WI38 (cell line): Measurements from ENCODE around the gene NR1D2.
"Not testable (repeated sequence)": the region's sequence is repeated elsewhere in the genome, so short reads cannot be mapped to it uniquely, and the experiment has no call there.

Source experiments
- H3K4me3 ChIP-seq: 2 replicates; pipeline ENCODE4 v1.5.1; 2011; ENCODE audit warnings: low read depth, mild to moderate bottlenecking, control low read depth, low read length
- CTCF ChIP-seq: IDR thresholded peaks from 2 replicates; pipeline ENCODE4 v1.5.1; 2012; ENCODE audit warnings: low read depth, mild to moderate bottlenecking, control low read depth, low read length

The NR1D2 gene

DNA sequence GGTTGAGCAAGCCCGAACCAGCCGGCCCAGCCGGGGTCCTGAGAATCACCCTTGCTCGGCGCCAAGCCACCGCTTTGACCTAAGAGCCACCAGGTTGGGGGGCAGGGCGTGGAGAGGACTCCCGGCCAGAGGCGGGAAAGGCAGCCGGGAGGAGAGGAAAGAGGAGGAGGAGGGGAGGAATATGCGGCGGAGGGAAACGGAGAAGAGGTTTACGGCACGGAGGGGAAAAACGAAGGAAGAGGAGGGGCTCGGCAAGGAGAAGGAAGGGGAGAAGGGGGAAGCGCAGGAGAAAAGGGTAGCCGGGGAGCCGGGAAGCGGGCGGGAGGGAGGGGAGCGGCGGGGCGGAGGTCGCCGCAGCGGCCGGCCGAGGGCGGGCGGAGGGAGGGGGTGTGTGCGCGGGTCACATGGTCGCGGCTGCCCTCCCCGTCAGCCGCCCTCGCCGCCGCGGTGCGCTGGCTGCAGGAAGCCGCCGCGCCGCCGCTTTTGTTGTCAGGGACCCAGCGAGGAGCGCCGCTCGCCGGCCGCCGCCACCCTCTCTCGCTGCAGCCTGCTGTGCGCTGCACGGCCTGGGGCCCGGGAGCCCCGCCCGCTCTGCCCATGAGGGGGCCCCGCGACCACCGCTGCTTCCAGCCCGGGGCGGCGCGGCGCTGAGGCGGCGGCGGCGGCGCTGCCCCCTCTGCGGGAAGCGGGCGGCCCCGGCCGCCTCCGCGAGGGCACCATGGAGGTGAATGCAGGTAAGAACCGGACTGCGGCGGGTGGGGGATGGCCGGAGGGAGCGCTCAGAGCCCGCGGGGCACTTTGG lies at the start of gene NR1D2:
Gene NR1D2 (plus strand): TSS at position 426 of the 802 bp plus-strand sequence. CDS start 293 bp downstream, at position 719.
- H3K4me3 ChIP-seq = peak within 1 kb of the TSS; percentile 75
- TF ChIP-seq CTCF = no peak

- no peak overlapping the region for H3K4me3 ChIP-seq
- TF ChIP-seq CTCF = no peak
Observed at GRCh38 chr3:23900744-23901143, 44.3 kb upstream of the NR1D2 start.

DNA sequence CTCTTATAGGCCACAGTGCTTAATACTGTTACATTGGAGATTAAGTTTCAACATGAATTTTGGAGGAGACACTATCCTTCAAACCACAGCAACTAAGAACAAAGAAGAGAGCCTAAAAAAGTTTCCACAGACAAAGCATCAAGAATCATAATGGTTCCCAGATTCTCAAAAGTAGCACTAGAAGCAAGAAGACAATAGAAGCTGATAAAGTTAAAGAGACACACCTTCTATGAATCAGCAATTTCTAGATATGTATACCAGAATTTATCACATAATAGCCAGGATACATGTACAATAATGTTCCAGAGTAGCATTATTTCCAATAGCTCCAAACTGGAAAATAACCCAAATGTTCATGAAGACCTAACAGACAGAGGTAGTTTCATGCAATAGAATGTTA lies 40.5 kb upstream of the NR1D2 start:
- no peak for TF ChIP-seq CTCF

DNA sequence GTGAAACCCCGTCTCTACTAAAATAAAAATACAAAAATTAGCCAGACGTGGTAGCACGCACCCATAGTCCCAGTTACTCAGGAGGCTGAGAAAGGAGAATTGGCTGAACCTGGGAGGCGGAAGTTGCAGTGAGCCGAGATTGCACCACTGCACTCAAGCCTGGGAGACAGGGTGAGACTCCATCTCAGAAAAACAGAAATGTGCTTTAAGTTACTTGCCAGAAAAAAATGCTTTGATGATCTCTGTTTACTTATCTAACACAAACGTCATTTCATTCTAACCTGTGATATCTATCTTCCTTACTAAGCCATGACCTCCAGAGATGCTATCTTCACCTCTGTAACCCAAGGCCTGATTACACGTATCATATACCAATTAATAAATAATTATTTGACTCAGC lies 35.7 kb upstream of the NR1D2 start:
- no peak overlapping the region for H3K4me3 ChIP-seq
- no peak for TF ChIP-seq CTCF

More for the DNA sequence above, 40.5 kb upstream of the NR1D2 start:
- no peak overlapping the region for H3K4me3 ChIP-seq

- no peak for TF ChIP-seq CTCF
- H3K4me3 ChIP-seq = no peak overlapping the region
Observed at GRCh38 chr3:23911397-23911796, 33.7 kb upstream of the NR1D2 start.

GRCh38 chr3:23912335-23912734 lies 32.8 kb upstream of the NR1D2 start:
- H3K4me3 ChIP-seq = not testable (repeated sequence)

DNA sequence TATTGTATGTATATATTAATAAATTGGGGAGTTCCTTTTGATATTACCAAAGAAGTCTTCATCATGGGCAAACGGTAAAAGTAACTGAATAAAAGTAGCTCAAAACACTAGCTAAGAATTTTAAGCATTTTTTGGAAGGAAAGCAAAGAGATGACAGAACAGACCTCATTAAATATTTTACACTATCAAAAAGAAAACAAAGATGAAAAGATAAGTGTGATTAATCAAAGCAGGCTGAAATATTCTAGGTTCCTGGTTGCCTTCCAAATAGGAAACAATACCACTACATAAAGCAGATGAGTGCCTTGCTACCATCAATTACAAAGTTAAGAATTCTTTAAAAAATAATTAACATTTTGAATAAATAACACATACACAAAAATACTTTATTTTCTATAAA lies 31.9 kb upstream of the NR1D2 start:
- TF ChIP-seq CTCF = no peak
- no peak overlapping the region for H3K4me3 ChIP-seq
